HG03066 (cell line): Measurements from ENCODE around the gene MYH10.

Source experiments
- ATAC-seq: cut with Tn5 transposase; IDR thresholded peaks from one replicate; pipeline ENCODE4 v1.9.1; 2021; ENCODE audit warnings: low read depth; ENCODE audit not compliant: unreplicated experiment

Gene MYH10

GRCh38 chr17:8477715-8478441 lies 152.6 kb downstream of the MYH10 start:
- ATAC-seq = no peak

- ATAC-seq = no peak
Measured at GRCh38 chr17:8477171-8477570, 153.4 kb downstream of the MYH10 start.

GRCh38 chr17:8476741-8477140 lies 153.8 kb downstream of the MYH10 start:
- no peak for ATAC-seq

GRCh38 chr17:8475781-8476180 lies 154.7 kb downstream of the MYH10 start:
- ATAC-seq = no peak

GRCh38 chr17:8475227-8475626 lies 155.3 kb downstream of the MYH10 start:
- no peak for ATAC-seq

- ATAC-seq = no peak
Measured at GRCh38 chr17:8474826-8475225, 155.7 kb downstream of the MYH10 start.

GRCh38 chr17:8473451-8474192 lies 156.9 kb downstream of the MYH10 start:
- no peak for ATAC-seq

- no peak for ATAC-seq
Measured at GRCh38 chr17:8472663-8473062, 157.9 kb downstream of the MYH10 start.

GRCh38 chr17:8470447-8471047 lies 160.0 kb downstream of the MYH10 start:
- no peak for ATAC-seq

GRCh38 chr17:8469964-8470363 lies 160.6 kb downstream of the MYH10 start:
- ATAC-seq = no peak

- no peak for ATAC-seq
Measured at GRCh38 chr17:8468980-8469379, 161.5 kb downstream of the MYH10 start.

- no peak for ATAC-seq
Measured at GRCh38 chr17:8468127-8468526, 162.4 kb downstream of the MYH10 start.

GRCh38 chr17:8467527-8467926 lies 163.0 kb downstream of the MYH10 start:
- ATAC-seq = no peak

GRCh38 chr17:8466873-8467272 lies 163.7 kb downstream of the MYH10 start:
- no peak for ATAC-seq

- no peak for ATAC-seq
Measured at GRCh38 chr17:8466456-8466855, 164.1 kb downstream of the MYH10 start.

GRCh38 chr17:8465759-8466158 lies 164.8 kb downstream of the MYH10 start:
- ATAC-seq = no peak

GRCh38 chr17:8465356-8465755 lies 165.2 kb downstream of the MYH10 start:
- ATAC-seq = no peak

GRCh38 chr17:8464941-8465340 lies 165.6 kb downstream of the MYH10 start:
- ATAC-seq = no peak

GRCh38 chr17:8463099-8463498 lies 167.4 kb downstream of the MYH10 start:
- no peak for ATAC-seq

- ATAC-seq = no peak
Measured at GRCh38 chr17:8462564-8462963, 168.0 kb downstream of the MYH10 start.

GRCh38 chr17:8459831-8460230 lies 170.7 kb downstream of the MYH10 start:
- no peak for ATAC-seq

- ATAC-seq = no peak
Measured at GRCh38 chr17:8459107-8459506, 171.4 kb downstream of the MYH10 start.
